HepG2 (cell line): ENCODE data around the gene SIK3. TPM values are rescaled to one million over a fixed set of nuclear protein-coding genes. Genes with fewer than 3 reads are reported as not detected.

Experiments used
- ATAC-seq: fragments of 200-7000 bp; cut with Tn5 transposase; 3 replicates; pipeline ENCODE4 v1.9.1; 2020; ENCODE audit warnings: mild to moderate bottlenecking, moderate library complexity
- BruUV-seq: library from RNA; stranded (reverse); fragments of 400-500 nt; replicated peaks from 2 replicates; lab custom pipeline; 2021; lab: Mats Ljungman, UMichigan
- CTCF ChIA-PET: fragments of 300-600 bp; formaldehyde crosslinking; extraction: SDS; loops from one replicate; lab custom pipeline; 2021; ENCODE audit warnings: low total read pairs, inconsistent platforms, low intra/inter-chr PET ratio; lab: Yijun Ruan, JAX
- POLR2A ChIA-PET: fragments of 350-600 bp; sonication (Branson Sonifier 250); formaldehyde crosslinking; loops from one replicate; lab custom pipeline; 2020; ENCODE audit warnings: antibody characterized with exemption, inconsistent platforms; lab: Yijun Ruan, JAX
- DNase-seq: peaks from one replicate; pipeline ENCODE4 v3.0.0-alpha.2; 2015; ENCODE audit warnings: low spot score
- FAIRE-seq: peaks from 3 replicates; lab custom pipeline; 2011; peaks lifted over from hg19 to GRCh38; lab: Jason Lieb, UNC
- H2AFZ ChIP-seq: one replicate; pipeline ENCODE4 v1.6.1; 2011; ENCODE audit warnings: low read length, inconsistent platforms
- H3K27ac ChIP-seq: fragments of 300-600 bp; 3 replicates; pipeline ENCODE4 v1.8.0; 2011; ENCODE audit warnings: mixed run types, mild to moderate bottlenecking, mixed read lengths, low read length, inconsistent platforms; ENCODE audit not compliant: insufficient read depth; ENCODE audit errors: extremely low read length
- H3K27me3 ChIP-seq, 2 experiments: fragments of 200-600 bp in 1 of 2; 2 replicates in 1 of 2; 3 replicates in 1 of 2; pipeline versions ENCODE4 v1.6.0 to v1.8.0; 2011; ENCODE audit warnings: low read length in 2 of 2, mild to moderate bottlenecking in 2 of 2, moderate library complexity in 2 of 2, inconsistent platforms in 1 of 2; ENCODE audit not compliant: insufficient read depth in 2 of 2, control insufficient read depth in 1 of 2
- H3K36me3 ChIP-seq, 2 experiments: fragments of 200-600 bp in 1 of 2; replicated peaks in 1 of 2; 2 replicates in 1 of 2; 3 replicates in 1 of 2; pipeline versions ENCODE4 v1.5.1 to v1.8.0; 2011; ENCODE audit warnings: low read length in 2 of 2, inconsistent platforms in 1 of 2; ENCODE audit not compliant: insufficient read depth in 2 of 2, control insufficient read depth in 1 of 2
- H3K4me1 ChIP-seq: 2 replicates; pipeline ENCODE4 v1.5.1; 2012; ENCODE audit warnings: low read length, inconsistent platforms; ENCODE audit not compliant: insufficient read depth
- H3K4me2 ChIP-seq: 2 replicates; pipeline ENCODE4 v1.6.0; 2011; ENCODE audit warnings: low read depth, low read length, inconsistent platforms
- H3K4me3 ChIP-seq, 3 experiments: fragments of 200-600 bp in 1 of 3; sonication (generic), shearing (Covaris generic) in 1 of 3; replicated peaks in 1 of 3; 2 replicates each; pipeline ENCODE4 v1.5.1; 2011 to 2016; ENCODE audit warnings: low read length in 3 of 3, inconsistent platforms in 2 of 3, low read depth in 2 of 3, mild to moderate bottlenecking in 2 of 3, control low read depth in 1 of 3, mixed read lengths in 1 of 3; ENCODE audit not compliant: insufficient read depth in 1 of 3
- H3K79me2 ChIP-seq: one replicate; pipeline ENCODE4 v1.6.1; 2011; ENCODE audit warnings: low read length, inconsistent platforms; ENCODE audit not compliant: insufficient read depth
- H3K9ac ChIP-seq: 2 replicates; pipeline ENCODE4 v1.6.0; 2011; ENCODE audit warnings: mild to moderate bottlenecking, low read depth, low read length, inconsistent platforms; ENCODE audit not compliant: insufficient read depth
- H3K9me3 ChIP-seq: 2 replicates; pipeline ENCODE4 v1.5.1; 2012; ENCODE audit warnings: mild to moderate bottlenecking, low read length
- H4K20me1 ChIP-seq: 2 replicates; pipeline ENCODE4 v1.6.0; 2011; ENCODE audit warnings: inconsistent platforms, mild to moderate bottlenecking, low read length, moderate library complexity; ENCODE audit not compliant: insufficient read depth
- DR1 ChIP-seq: sonication (generic); formaldehyde crosslinking; IDR thresholded peaks from 2 replicates; pipeline ENCODE4 v1.8.0; 2021; ENCODE audit warnings: mild to moderate bottlenecking, missing genetic modification reagents, inconsistent platforms
- FOXK2 ChIP-seq: fragments of 450-650 bp; IDR thresholded peaks from 2 replicates; pipeline ENCODE4 v1.6.1; 2016
- NFATC3 ChIP-seq: sonication (generic); formaldehyde crosslinking; IDR thresholded peaks from 2 replicates; pipeline ENCODE4 v1.5.1; 2020; ENCODE audit warnings: mild to moderate bottlenecking, missing genetic modification reagents
- NPAS2 ChIP-seq: sonication (generic); formaldehyde crosslinking; IDR thresholded peaks from 2 replicates; pipeline ENCODE4 v1.8.0; 2022; ENCODE audit warnings: mild to moderate bottlenecking, missing genetic modification reagents, borderline replicate concordance
- SMARCE1 ChIP-seq: fragments of 450-650 bp; IDR thresholded peaks from 2 replicates; pipeline ENCODE4 v1.6.1; 2017; ENCODE audit warnings: borderline replicate concordance
- ZFAT ChIP-seq: sonication (generic); formaldehyde crosslinking; conservative IDR thresholded peaks from 2 replicates; pipeline ENCODE4 v1.8.1; 2023; ENCODE audit warnings: missing genetic modification reagents, inconsistent platforms
- ZMAT5 ChIP-seq: sonication (generic); formaldehyde crosslinking; IDR thresholded peaks from 2 replicates; pipeline ENCODE4 v1.5.0; 2020; ENCODE audit warnings: mild to moderate bottlenecking, low read depth, missing genetic modification reagents, borderline replicate concordance
- ZMYM2 ChIP-seq: sonication (generic); formaldehyde crosslinking; IDR thresholded peaks from 2 replicates; pipeline ENCODE4 v1.8.0; 2022; ENCODE audit warnings: mild to moderate bottlenecking, missing genetic modification reagents
- ZNF3 ChIP-seq: IDR thresholded peaks from 2 replicates; pipeline ENCODE4 v1.7.0; 2017; ENCODE audit warnings: inconsistent platforms
- ZNF605 ChIP-seq: sonication (generic); formaldehyde crosslinking; IDR thresholded peaks from 2 replicates; pipeline ENCODE4 v1.8.0; 2022; ENCODE audit warnings: mild to moderate bottlenecking, missing genetic modification reagents
- ZNF713 ChIP-seq: sonication (generic); formaldehyde crosslinking; IDR thresholded peaks from 2 replicates; pipeline ENCODE4 v1.4.0; 2020; ENCODE audit warnings: mild to moderate bottlenecking, missing genetic modification reagents
- ZSCAN21 ChIP-seq: sonication (generic); formaldehyde crosslinking; IDR thresholded peaks from 2 replicates; pipeline ENCODE4 v1.8.0; 2022; ENCODE audit warnings: mild to moderate bottlenecking, missing genetic modification reagents, moderate library complexity, borderline replicate concordance
- WGBS: methylation state at CpG from one replicate; pipeline ENCODE4 v1.1.6; 2017; ENCODE audit warnings: low lambda C conversion rate; 5-methylcytosine and 5-hydroxymethylcytosine counted together
- in situ Hi-C: cut with HindIII; loops from 2 replicates; pipeline ENCODE4 v1.10.0; 2017; ENCODE audit warnings: low pct_unique_long_range_greater_than_20kb; ENCODE audit not compliant: extremely low pct_ligation_motif_present
- intact Hi-C: fragments of 100-400 bp; cut with micrococcal nuclease; formaldehyde crosslinking; loops from one replicate; pipeline ENCODE4 v1.10.0; 2022; ENCODE audit not compliant: unreplicated experiment
- polyA plus RNA-seq, 8 experiments: library from polyadenylated mRNA; depleted of rRNA in 3 of 8; stranded (reverse) in 7 of 8; unstranded in 1 of 8; fragments of >200 nt; fragmentation: Illumina TruSeq in 4 of 8; extraction: Trizol in 4 of 8; gene quantifications; 2 replicates each; pipeline versions ENCODE4 v1.2.1 to v1.2.3, GENCODE V29; 2011 to 2016; ENCODE audit warnings: low read depth in 4 of 8, missing spikeins in 1 of 8, mixed read lengths in 1 of 8; ENCODE audit not compliant: insufficient read depth in 1 of 8
- total RNA-seq, 5 experiments: library from RNA; depleted of rRNA; stranded (reverse); fragments of >200 nt; fragmentation: Illumina TruSeq; extraction: Trizol; gene quantifications; 2 replicates each; pipeline ENCODE4 v1.2.3, GENCODE V29; 2016; ENCODE audit warnings: low read depth in 1 of 5

The SIK3 gene
- total and polyA plus RNA-seq, 2 of the 13 experiments (the other 11 are each of a cell fraction or from before 2014, with no cell fraction given): 5.7 to 9.8 TPM

GRCh38 chr11:116973270-116973669 lies 125.0 kb downstream of the SIK3 start (continued):
- no peak for TF ChIP-seq FOXK2

DNA sequence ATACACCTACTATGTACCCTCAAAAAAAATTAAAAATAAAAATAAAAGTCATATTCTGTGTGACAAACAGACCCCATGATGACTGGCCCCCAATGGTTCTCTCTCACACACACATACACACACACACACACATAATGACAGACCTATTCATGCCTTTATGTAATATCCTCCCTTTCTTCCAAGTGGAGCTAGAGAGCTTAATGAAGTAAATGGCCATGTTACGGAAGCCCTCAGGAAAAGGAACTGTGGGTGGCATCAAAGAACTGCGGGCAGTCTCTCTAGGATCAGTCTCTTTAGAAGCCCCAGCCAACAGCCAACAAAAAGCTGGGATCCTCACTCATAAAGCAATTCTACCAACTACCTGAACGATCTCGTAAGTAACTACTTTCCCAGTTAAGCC lies 125.5 kb downstream of the SIK3 start:
- Histone ChIP-seq H3K79me2 (peaks cover 19% of the 10 kb centered on the region), H3K4me1 (peaks cover 11% of the 10 kb centered on the region), H3K9me3 (no peaks in the 10 kb centered on the region), H3K36me3 (no peaks in the 10 kb centered on the region), H3K27ac (no peak overlapping the region), H3K9ac (no peak overlapping the region), H4K20me1 (0 out of 2 replicates have a peak, but pooled peaks cover 3% of the 10 kb centered on the region), H3K4me2 (no peak overlapping the region), H2AFZ (no peak overlapping the region), H3K27me3 (no peaks in the 10 kb centered on the region; a peak in 1 of 5 replicates), H3K4me3 (no peak overlapping the region)
- ChIA-PET POLR2A (interaction anchor here (1.4 kb wide), 1 partner anchor 126 kb away, joined by 4 read pairs; the partner anchor contains the start of gene SIK3), CTCF (no interaction called here)
- BruUV-seq: no TSS peak
- DNase-seq: no peak
- no peak for FAIRE-seq
- WGBS: 97% methylated on average over 4 of the region's 4 CpGs
- no peak for ATAC-seq
- in situ Hi-C loops (no loop called here), intact Hi-C loops (no loop called here)
- TF ChIP-seq DR1 (CRISPR knock-in tag) (no peak), ZNF3 (CRISPR knock-in tag) (no peak), ZFAT (CRISPR knock-in tag) (no peak), ZMYM2 (CRISPR knock-in tag) (no peak), NPAS2 (CRISPR knock-in tag) (no peak), NFATC3 (CRISPR knock-in tag) (no peak), ZSCAN21 (CRISPR knock-in tag) (no peak), ZNF713 (CRISPR knock-in tag) (no peak), ZNF605 (no peak), ZMAT5 (CRISPR knock-in tag) (no peak), SMARCE1 (no peak)
